Loucy (cell line): Measurements from ENCODE around the gene ALS2CL.

ENCODE experiments used
- H2AFZ ChIP-seq: fragments of 200-600 bp; sonication (generic); 2 replicates; pipeline ENCODE4 v1.6.0; 2016; ENCODE audit warnings: antibody characterized with exemption, mild to moderate bottlenecking, low read length, moderate library complexity
- H3F3A ChIP-seq: fragments of 200-600 bp; 2 replicates; pipeline ENCODE4 v1.6.0; 2016; ENCODE audit warnings: antibody characterized with exemption, low read depth, mild to moderate bottlenecking
- H3K27me3 ChIP-seq: fragments of 200-600 bp; sonication (generic); 2 replicates; pipeline ENCODE4 v1.6.1; 2014; ENCODE audit warnings: low read length, mild to moderate bottlenecking; ENCODE audit not compliant: insufficient read depth, poor library complexity, severe bottlenecking
- H3K36me3 ChIP-seq: fragments of 200-600 bp; sonication (generic); 2 replicates; pipeline ENCODE4 v1.6.1; 2016; ENCODE audit warnings: low read length; ENCODE audit not compliant: insufficient read depth
- H3K4me1 ChIP-seq: fragments of 200-600 bp; sonication (generic); 2 replicates; pipeline ENCODE4 v1.5.1; 2014; ENCODE audit warnings: low read length, mild to moderate bottlenecking; ENCODE audit not compliant: insufficient read depth, poor library complexity, severe bottlenecking
- H3K4me2 ChIP-seq: fragments of 200-600 bp; sonication (generic); 2 replicates; pipeline ENCODE4 v1.6.0; 2014; ENCODE audit warnings: antibody characterized with exemption, low read length, low read depth, mild to moderate bottlenecking; ENCODE audit not compliant: poor library complexity, severe bottlenecking
- H3K4me3 ChIP-seq: fragments of 200-600 bp; sonication (generic); 2 replicates; pipeline ENCODE4 v1.5.1; 2014; ENCODE audit warnings: low read length, mild to moderate bottlenecking, mixed read lengths; ENCODE audit not compliant: poor library complexity, severe bottlenecking
- H3K79me2 ChIP-seq: fragments of 200-600 bp; sonication (generic); 2 replicates; pipeline ENCODE4 v1.6.1; 2014; ENCODE audit warnings: low read length; ENCODE audit not compliant: insufficient read depth
- H3K9ac ChIP-seq: fragments of 200-600 bp; sonication (generic); 2 replicates; pipeline ENCODE4 v1.6.0; 2014; ENCODE audit warnings: mild to moderate bottlenecking, low read depth, low read length, moderate library complexity; ENCODE audit not compliant: poor library complexity, severe bottlenecking
- H3K9me2 ChIP-seq: fragments of 200-600 bp; sonication (generic); replicated peaks from 2 replicates; pipeline ENCODE4 v1.6.1; 2016; ENCODE audit warnings: low read depth, low read length, mixed read lengths
- H3K9me3 ChIP-seq: fragments of 200-600 bp; sonication (generic); 2 replicates; pipeline ENCODE4 v1.6.1; 2014; ENCODE audit warnings: mild to moderate bottlenecking, antibody characterized with exemption, low read length, low read depth; ENCODE audit not compliant: insufficient read depth
- H4K20me1 ChIP-seq: fragments of 200-600 bp; sonication (generic); 2 replicates; pipeline ENCODE4 v1.6.0; 2014; ENCODE audit warnings: antibody characterized with exemption, low read length, mild to moderate bottlenecking; ENCODE audit not compliant: insufficient read depth, poor library complexity, severe bottlenecking
- EZH2phosphoT487 ChIP-seq: fragments of 200-600 bp; IDR thresholded peaks from 2 replicates; pipeline ENCODE4 v1.6.1; 2018; ENCODE audit warnings: antibody characterized with exemption, mild to moderate bottlenecking, moderate library complexity, borderline replicate concordance
- TF ChIP-seq, protein P1 (sequence below): fragments of 200-600 bp; sonication (generic); conservative IDR thresholded peaks from 2 replicates; pipeline ENCODE4 v1.5.1; 2014; ENCODE audit warnings: mild to moderate bottlenecking, antibody characterized with exemption, low read length

The ALS2CL gene

DNA sequence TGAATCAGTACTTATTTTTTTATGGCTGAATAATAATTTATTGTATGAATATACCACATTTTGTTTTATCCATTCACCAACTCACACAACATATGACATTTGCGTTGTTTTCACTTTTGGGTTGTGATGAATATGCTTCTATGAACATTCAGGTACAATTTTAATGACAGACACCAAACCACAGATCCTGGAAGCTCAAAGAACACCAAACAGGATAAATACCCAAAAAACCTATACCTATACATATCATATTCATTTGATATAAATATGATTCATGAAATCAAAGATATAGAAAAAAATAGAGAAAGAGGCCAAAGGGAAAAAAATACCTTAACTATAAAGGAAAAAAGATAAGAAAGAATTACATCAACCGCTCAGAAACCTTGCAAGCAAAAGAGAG is 45.4 kb downstream of the ALS2CL start:
- no peaks in the 10 kb centered on the region for H3K4me1 ChIP-seq
- H3K79me2 ChIP-seq: no peaks in the 10 kb centered on the region
- no peak overlapping the region for H3K9ac ChIP-seq
- no peaks in the 10 kb centered on the region for H3K36me3 ChIP-seq
- TF ChIP-seq, protein P1, sequence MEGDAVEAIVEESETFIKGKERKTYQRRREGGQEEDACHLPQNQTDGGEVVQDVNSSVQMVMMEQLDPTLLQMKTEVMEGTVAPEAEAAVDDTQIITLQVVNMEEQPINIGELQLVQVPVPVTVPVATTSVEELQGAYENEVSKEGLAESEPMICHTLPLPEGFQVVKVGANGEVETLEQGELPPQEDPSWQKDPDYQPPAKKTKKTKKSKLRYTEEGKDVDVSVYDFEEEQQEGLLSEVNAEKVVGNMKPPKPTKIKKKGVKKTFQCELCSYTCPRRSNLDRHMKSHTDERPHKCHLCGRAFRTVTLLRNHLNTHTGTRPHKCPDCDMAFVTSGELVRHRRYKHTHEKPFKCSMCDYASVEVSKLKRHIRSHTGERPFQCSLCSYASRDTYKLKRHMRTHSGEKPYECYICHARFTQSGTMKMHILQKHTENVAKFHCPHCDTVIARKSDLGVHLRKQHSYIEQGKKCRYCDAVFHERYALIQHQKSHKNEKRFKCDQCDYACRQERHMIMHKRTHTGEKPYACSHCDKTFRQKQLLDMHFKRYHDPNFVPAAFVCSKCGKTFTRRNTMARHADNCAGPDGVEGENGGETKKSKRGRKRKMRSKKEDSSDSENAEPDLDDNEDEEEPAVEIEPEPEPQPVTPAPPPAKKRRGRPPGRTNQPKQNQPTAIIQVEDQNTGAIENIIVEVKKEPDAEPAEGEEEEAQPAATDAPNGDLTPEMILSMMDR: no peak
- TF ChIP-seq EZH2phosphoT487: no peak
- H3K4me2 ChIP-seq: no peak overlapping the region
- H2AFZ ChIP-seq: no peak overlapping the region
- no peak overlapping the region for H3K4me3 ChIP-seq
- no peaks in the 10 kb centered on the region for H4K20me1 ChIP-seq
- peaks cover 11% of the 10 kb centered on the region; the same call in 1 of the 2 replicates for H3K9me3 ChIP-seq
- no peaks in the 10 kb centered on the region for H3F3A ChIP-seq
- no peaks in the 10 kb centered on the region for H3K27me3 ChIP-seq
- no peaks in the 10 kb centered on the region for H3K9me2 ChIP-seq

DNA sequence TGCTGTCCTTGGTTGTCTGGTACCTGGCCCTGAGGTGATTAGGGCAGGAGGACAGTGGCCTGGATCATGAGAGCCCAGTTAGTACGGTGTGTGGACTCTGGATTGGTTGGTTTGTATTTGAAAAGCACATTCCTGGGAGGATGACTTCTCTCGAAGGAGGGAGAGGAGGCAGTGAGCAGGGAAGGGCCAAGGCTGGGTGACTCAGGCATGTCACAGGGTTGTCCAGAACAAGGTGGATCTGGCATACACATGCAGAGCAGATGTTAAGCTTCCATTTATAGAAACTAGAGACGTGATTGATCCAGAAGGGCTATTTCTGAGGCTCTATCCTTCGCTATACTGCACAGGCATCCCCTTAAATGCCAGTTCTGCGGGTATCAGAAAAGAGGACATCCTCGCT is 46.8 kb downstream of the ALS2CL start:
- no peaks in the 10 kb centered on the region for H3K27me3 ChIP-seq
- no peaks in the 10 kb centered on the region for H3K79me2 ChIP-seq
- no peak overlapping the region for H2AFZ ChIP-seq
- H3K9me3 ChIP-seq: peaks cover 3% of the 10 kb centered on the region; the same call in 1 of the 2 replicates
- H3K4me1 ChIP-seq: no peaks in the 10 kb centered on the region
- no peak overlapping the region for H3K9ac ChIP-seq
- H3K36me3 ChIP-seq: no peaks in the 10 kb centered on the region
- TF ChIP-seq, protein P1: no peak
- TF ChIP-seq EZH2phosphoT487: no peak
- no peaks in the 10 kb centered on the region for H3F3A ChIP-seq
- no peak overlapping the region for H3K4me3 ChIP-seq
- H4K20me1 ChIP-seq: no peaks in the 10 kb centered on the region
- no peaks in the 10 kb centered on the region for H3K9me2 ChIP-seq
- H3K4me2 ChIP-seq: no peak overlapping the region

DNA sequence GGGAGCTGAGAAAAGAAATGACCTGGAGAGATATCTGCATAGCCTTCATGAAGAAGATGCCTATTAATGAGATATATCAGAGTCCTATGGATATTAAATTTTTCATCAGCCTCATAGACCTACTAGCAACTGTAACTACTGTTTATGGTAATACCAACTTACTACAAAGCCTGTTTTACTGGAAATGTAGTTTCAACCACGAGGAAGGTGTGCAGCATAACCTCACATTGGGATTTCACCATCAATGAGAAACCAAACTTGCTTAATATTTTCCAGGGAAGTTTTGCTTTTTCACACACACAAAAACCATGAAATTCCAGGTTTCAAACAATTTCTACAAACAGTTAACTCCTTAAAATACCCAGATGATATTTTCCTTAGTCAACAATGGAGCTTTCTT is 49.8 kb downstream of the ALS2CL start:
- no peaks in the 10 kb centered on the region for H3K79me2 ChIP-seq
- H3K4me3 ChIP-seq: no peak overlapping the region
- H2AFZ ChIP-seq: no peak overlapping the region
- H3K36me3 ChIP-seq: no peaks in the 10 kb centered on the region
- H3K4me2 ChIP-seq: no peak overlapping the region
- H3K9me3 ChIP-seq: no peaks in the 10 kb centered on the region
- no peaks in the 10 kb centered on the region for H3K27me3 ChIP-seq
- no peaks in the 10 kb centered on the region for H3K9me2 ChIP-seq
- H3F3A ChIP-seq: no peaks in the 10 kb centered on the region
- no peaks in the 10 kb centered on the region for H3K4me1 ChIP-seq
- TF ChIP-seq, protein P1: no peak
- no peak for TF ChIP-seq EZH2phosphoT487
- H4K20me1 ChIP-seq: no peaks in the 10 kb centered on the region
- H3K9ac ChIP-seq: no peak overlapping the region
